GM21786 (cell line): Measurements from ENCODE around the gene C3orf22.
"Not testable (repeated sequence)": the region's sequence is repeated elsewhere in the genome, so short reads cannot be mapped to it uniquely, and the experiment has no call there.

Experiments used
- ATAC-seq: cut with Tn5 transposase; IDR thresholded peaks from one replicate; pipeline ENCODE4 v1.9.1; 2021; ENCODE audit not compliant: unreplicated experiment

C3orf22 gene

GRCh38 chr3:126558336-126559071, at the start of gene C3orf22:
Gene C3orf22 (minus strand): TSS chr3:126558932. CDS start chr3:126553390, 5,542 bp downstream.
- no peak for ATAC-seq

- no peak for ATAC-seq
These were observed 48.6 kb upstream of the C3orf22 start for GRCh38 chr3:126607214-126607908.

GRCh38 chr3:126606001-126606400, 47.3 kb upstream of the C3orf22 start:
- no peak for ATAC-seq

GRCh38 chr3:126604691-126605090, 46.0 kb upstream of the C3orf22 start:
- ATAC-seq, result no peak

- no peak for ATAC-seq
These were observed 40.4 kb upstream of the C3orf22 start for GRCh38 chr3:126599101-126599500.

- not testable (repeated sequence) for ATAC-seq
These were observed 36.7 kb upstream of the C3orf22 start for GRCh38 chr3:126595479-126595878.

GRCh38 chr3:126591515-126591914, 32.8 kb upstream of the C3orf22 start:
- ATAC-seq, result not testable (repeated sequence)

GRCh38 chr3:126582311-126582710, 23.6 kb upstream of the C3orf22 start:
- ATAC-seq, result no peak

GRCh38 chr3:126581569-126581968, 22.8 kb upstream of the C3orf22 start:
- no peak for ATAC-seq

GRCh38 chr3:126580746-126581145, 22.0 kb upstream of the C3orf22 start:
- ATAC-seq, result no peak

- ATAC-seq, result no peak
These were observed 20.0 kb upstream of the C3orf22 start for GRCh38 chr3:126578702-126579101.

GRCh38 chr3:126577261-126577660, 18.5 kb upstream of the C3orf22 start:
- no peak for ATAC-seq

- no peak for ATAC-seq
These were observed 14.9 kb upstream of the C3orf22 start for GRCh38 chr3:126573492-126574117.

GRCh38 chr3:126571078-126571477, 12.3 kb upstream of the C3orf22 start:
- no peak for ATAC-seq

- ATAC-seq, result no peak
These were observed 11.4 kb upstream of the C3orf22 start for GRCh38 chr3:126570103-126570541.

GRCh38 chr3:126569390-126569975, 10.8 kb upstream of the C3orf22 start:
- no peak for ATAC-seq

GRCh38 chr3:126568776-126569342, 10.1 kb upstream of the C3orf22 start:
- no peak for ATAC-seq

- no peak for ATAC-seq
These were observed 9.1 kb upstream of the C3orf22 start for GRCh38 chr3:126567696-126568438.

GRCh38 chr3:126562737-126563276, 4.1 kb upstream of the C3orf22 start:
- no peak for ATAC-seq

GRCh38 chr3:126557761-126558160, 971 bp downstream of the C3orf22 start:
- no peak for ATAC-seq
